Tibial artery (tissue), 4 donors: Measurements from ENCODE around the gene OR2AJ1.
A peak's percentile ranks its signal among the peaks of the same experiment; 100 is the strongest.
"Not testable (repeated sequence)": the region's sequence is repeated elsewhere in the genome, so short reads cannot be mapped to it uniquely, and the experiment has no call there.

Experiments
- DNase-seq, 2 donors: peaks; one replicate each; pipeline ENCODE4 v3.0.0-alpha.2; 2019
- H3K27ac ChIP-seq, 2 donors: fragments of 200-600 bp; sonication (generic) in 1 of 2; 1 replicate in 1 of 2; 2 replicates in 1 of 2; pipeline ENCODE4 v1.5.1; 2018 to 2019; ENCODE audit warnings: mild to moderate bottlenecking in 1 of 2
- H3K27me3 ChIP-seq, 2 donors: fragments of 200-600 bp; sonication (generic) in 1 of 2; one replicate each; pipeline versions ENCODE4 v1.5.1 to v1.6.0; 2016 to 2019
- H3K36me3 ChIP-seq, 3 donors: fragments of 200-600 bp; sonication (generic) in 2 of 3; one replicate each; pipeline ENCODE4 v1.5.1; 2016 to 2019; ENCODE audit warnings: mild to moderate bottlenecking in 2 of 3
- H3K4me1 ChIP-seq, 4 donors: fragments of 200-600 bp; sonication (generic) in 2 of 4; 1 replicate in 3 of 4; 2 replicates in 1 of 4; pipeline ENCODE4 v1.5.1; 2016 to 2019
- H3K4me3 ChIP-seq, 2 donors: fragments of 200-600 bp; sonication (generic) in 1 of 2; 1 replicate in 1 of 2; 2 replicates in 1 of 2; pipeline ENCODE4 v1.5.1; 2018 to 2019; ENCODE audit warnings: mild to moderate bottlenecking in 2 of 2
- H3K9me3 ChIP-seq, 3 donors: fragments of 200-600 bp; sonication (generic) in 1 of 3; one replicate each; pipeline ENCODE4 v1.5.1; 2016 to 2019
- intact Hi-C: fragments of 100-400 bp; cut with DNase I; formaldehyde crosslinking; loops from one replicate; pipeline ENCODE4 v1.15.0; 2023; ENCODE audit warnings: low total_unique reads
- TF ChIP-seq, protein P1 (sequence below), 2 experiments: fragments of 200-600 bp in 1 of 2; fragments of 450-650 bp in 1 of 2; IDR thresholded peaks; one replicate each; pipeline ENCODE4 v1.5.1; 2017 to 2019; ENCODE audit warnings: antibody characterized with exemption in 2 of 2, mild to moderate bottlenecking in 1 of 2, moderate library complexity in 1 of 2

The OR2AJ1 gene

GRCh38 chr1:247936415-247936814, 11.7 kb downstream of the OR2AJ1 start:
- no peak for DNase-seq
- H3K4me1 ChIP-seq: no peaks in the 10 kb centered on the region
- no peaks in the 10 kb centered on the region for H3K36me3 ChIP-seq
- intact Hi-C loops: no loop called here
- no peak overlapping the region for H3K27ac ChIP-seq
- H3K4me3 ChIP-seq: no peak overlapping the region
- H3K27me3 ChIP-seq: peaks cover 0 to 3% of the 10 kb centered on the region in 2 donors
- H3K9me3 ChIP-seq: peaks cover 0 to 9% (median 4%) of the 10 kb centered on the region in 3 donors
- TF ChIP-seq, protein P1, sequence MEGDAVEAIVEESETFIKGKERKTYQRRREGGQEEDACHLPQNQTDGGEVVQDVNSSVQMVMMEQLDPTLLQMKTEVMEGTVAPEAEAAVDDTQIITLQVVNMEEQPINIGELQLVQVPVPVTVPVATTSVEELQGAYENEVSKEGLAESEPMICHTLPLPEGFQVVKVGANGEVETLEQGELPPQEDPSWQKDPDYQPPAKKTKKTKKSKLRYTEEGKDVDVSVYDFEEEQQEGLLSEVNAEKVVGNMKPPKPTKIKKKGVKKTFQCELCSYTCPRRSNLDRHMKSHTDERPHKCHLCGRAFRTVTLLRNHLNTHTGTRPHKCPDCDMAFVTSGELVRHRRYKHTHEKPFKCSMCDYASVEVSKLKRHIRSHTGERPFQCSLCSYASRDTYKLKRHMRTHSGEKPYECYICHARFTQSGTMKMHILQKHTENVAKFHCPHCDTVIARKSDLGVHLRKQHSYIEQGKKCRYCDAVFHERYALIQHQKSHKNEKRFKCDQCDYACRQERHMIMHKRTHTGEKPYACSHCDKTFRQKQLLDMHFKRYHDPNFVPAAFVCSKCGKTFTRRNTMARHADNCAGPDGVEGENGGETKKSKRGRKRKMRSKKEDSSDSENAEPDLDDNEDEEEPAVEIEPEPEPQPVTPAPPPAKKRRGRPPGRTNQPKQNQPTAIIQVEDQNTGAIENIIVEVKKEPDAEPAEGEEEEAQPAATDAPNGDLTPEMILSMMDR (IDR thresholded peaks at IDR 0.05): no peak

DNA sequence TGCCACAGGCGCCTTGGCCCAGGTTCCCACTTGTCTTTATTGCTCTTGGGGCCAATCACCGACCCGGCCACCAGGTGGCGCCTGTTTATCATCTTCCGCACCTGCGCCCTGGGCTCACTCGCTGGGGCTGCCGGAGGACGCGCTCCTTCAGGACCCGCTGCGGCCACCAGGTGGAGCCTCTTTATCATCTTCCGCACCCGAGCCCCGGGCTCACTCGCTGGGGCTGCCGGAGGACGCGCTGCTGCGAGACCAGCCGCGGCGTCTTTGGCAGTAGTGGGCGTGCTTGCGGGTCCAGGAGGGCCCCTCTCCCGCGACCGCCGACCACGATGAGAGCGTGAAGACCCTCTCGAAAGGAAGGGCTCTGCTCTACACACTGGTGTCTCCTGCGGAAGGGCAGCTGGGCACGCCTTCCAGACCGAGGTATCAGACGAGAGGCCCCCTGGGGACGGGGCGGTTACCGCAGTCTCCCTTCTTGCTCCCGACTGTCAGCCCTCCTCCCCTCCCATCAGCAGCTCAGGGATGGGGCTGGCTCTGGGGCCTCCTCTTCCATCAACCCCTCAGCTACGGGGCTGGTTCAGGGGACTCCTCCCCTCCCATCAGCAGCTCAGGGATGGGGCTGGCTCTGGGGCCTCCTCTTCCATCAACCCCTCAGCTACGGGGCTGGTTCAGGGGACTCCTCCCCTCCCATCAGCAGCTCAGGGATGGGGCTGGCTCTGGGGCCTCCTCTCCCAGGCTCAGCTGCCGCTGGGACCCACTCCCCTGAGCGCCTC, 12.5 kb downstream of the OR2AJ1 start:
- H3K4me3 ChIP-seq, H3K9me3 ChIP-seq, H3K36me3 ChIP-seq, H3K4me1 ChIP-seq, intact Hi-C loops, H3K27ac ChIP-seq, H3K27me3 ChIP-seq: not testable (repeated sequence)
- peak; percentile 45 to 68 for DNase-seq
- TF ChIP-seq, protein P1 (IDR thresholded peaks at IDR 0.05): peak; percentile 15

DNA sequence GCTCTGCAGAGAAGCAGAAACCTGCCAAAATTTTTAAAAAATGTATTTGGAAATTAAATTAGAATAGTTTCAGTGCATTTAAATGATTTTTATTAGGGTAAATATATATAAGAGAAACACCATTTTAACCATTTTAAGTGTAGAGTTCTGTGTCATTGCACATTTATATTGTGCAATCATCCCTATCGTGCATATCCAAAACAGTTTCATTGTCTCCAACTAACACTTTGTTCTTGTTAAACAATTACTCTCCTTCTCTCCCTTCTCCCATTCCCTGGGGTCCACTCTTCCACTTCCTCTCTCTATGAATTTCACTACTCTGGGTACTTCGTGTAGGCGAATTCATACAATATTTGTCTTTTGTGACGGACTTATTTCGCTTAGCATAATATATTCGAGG, 17.9 kb downstream of the OR2AJ1 start:
- Histone ChIP-seq H3K4me1 (no peaks in the 10 kb centered on the region), H3K27ac (no peak overlapping the region), H3K9me3 (peaks cover 0 to 6% (median 0%) of the 10 kb centered on the region in 3 donors), H3K27me3 (no peaks in the 10 kb centered on the region), H3K4me3 (no peak overlapping the region), H3K36me3 (no peaks in the 10 kb centered on the region)
- TF ChIP-seq, protein P1 (IDR thresholded peaks at IDR 0.05): no peak
- intact Hi-C loops: no loop called here
- DNase-seq: no peak

GRCh38 chr1:247948558-247948957, 23.9 kb downstream of the OR2AJ1 start, which contains the start of gene OR2L8:
Gene OR2L8 (plus strand): TSS chr1:247948858. CDS start chr1:247948858, 0 bp downstream.
- Histone ChIP-seq H3K4me1 (no peaks in the 10 kb centered on the region), H3K4me3 (no peak within 1 kb of the TSS), H3K27me3 (no peaks in the 10 kb centered on the region), H3K27ac (no peak within 1 kb of the TSS), H3K36me3 (no peaks in the 10 kb centered on the region), H3K9me3 (peaks cover 0 to 6% (median 0%) of the 10 kb centered on the region in 3 donors)
- intact Hi-C loops: no loop called here
- DNase-seq: no peak
- TF ChIP-seq, protein P1 (IDR thresholded peaks at IDR 0.05): no peak

GRCh38 chr1:247953408-247953807, 28.7 kb downstream of the OR2AJ1 start:
- Histone ChIP-seq H3K9me3 (no peaks in the 10 kb centered on the region), H3K27ac (no peak overlapping the region), H3K4me3 (no peak overlapping the region), H3K36me3 (no peaks in the 10 kb centered on the region), H3K4me1 (no peaks in the 10 kb centered on the region), H3K27me3 (no peaks in the 10 kb centered on the region)
- intact Hi-C loops: no loop called here
- DNase-seq: no peak
- TF ChIP-seq, protein P1 (IDR thresholded peaks at IDR 0.05): no peak
